Activated CD8-positive, alpha-beta memory T cell treated with anti-CD3 and anti-CD28 coated beads for 24 hours (primary cell): ENCODE results near the gene TOMM34.

Experiments used
- DNase-seq: peaks from one replicate; pipeline ENCODE4 v3.0.0-alpha.2; 2020

Gene TOMM34

GRCh38 chr20:44961870-44962267, 1.7 kb upstream of the TOMM34 start:
- no peak for DNase-seq

GRCh38 chr20:44961011-44961869, 1.0 kb upstream of the TOMM34 start:
- no peak for DNase-seq

DNA sequence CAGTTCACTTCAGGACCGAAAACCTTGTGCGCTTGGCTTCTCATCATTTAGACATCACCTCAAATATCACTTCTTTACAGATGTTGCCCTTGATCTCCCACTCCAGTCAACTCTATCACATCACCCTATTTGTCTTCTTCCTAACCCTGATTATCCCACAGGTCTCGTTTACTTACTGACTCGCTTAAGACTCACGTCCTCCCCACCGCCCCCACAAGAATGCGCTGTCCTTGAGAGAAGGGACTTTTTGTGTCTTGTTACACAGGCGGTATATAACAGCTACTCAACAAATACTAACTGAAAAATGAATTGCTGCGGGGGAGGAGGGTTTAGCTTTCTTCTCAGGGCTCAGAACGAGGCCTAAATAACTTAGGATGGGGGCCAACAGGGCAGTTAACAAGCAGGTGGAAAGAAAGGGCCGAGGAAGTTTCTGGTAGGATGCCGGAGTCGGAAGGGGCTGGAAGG, 527 bp downstream of the TOMM34 start:
- peak; percentile 80 for DNase-seq

GRCh38 chr20:44959082-44959637, 1.0 kb downstream of the TOMM34 start:
- no peak for DNase-seq

GRCh38 chr20:44958276-44958675, 1.9 kb downstream of the TOMM34 start:
- no peak for DNase-seq

DNA sequence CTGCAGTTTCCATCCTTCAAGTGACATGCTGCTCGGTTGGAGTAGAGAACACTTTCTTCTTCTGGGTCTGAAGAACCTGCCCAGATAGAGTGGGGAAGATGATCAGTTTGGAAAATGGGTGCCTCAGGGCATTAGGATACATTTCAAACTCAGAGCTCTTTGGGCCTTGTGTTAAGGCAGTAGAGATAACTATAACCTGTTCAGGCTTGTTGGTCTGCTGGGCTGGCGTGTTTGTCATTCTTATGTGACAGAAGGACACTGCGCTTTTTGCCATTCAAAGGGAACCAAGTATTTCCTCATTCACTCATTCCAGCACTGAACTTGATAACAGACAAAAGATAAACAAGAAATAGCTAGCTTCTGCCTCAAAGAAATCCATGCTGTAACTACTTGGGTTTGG, 3.8 kb downstream of the TOMM34 start:
- no peak for DNase-seq

DNA sequence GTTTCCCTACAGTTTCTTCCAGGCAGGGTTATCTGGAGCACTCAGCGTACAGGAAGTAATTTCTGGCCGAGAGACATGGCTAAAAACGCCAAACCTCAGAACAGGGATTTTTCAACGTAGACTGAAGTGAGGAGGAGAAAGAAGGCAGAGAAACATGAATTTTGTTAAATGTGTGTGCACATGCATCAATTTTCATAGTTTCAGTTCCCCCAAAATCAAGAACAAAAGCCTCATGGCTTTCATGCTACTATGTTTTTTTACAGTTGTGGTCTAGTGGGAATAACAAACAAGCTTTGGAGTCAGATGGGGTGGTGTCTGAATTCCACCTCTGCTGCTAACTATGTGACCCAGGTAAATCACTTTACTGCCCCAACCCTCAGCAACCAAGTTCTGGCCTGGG, 4.9 kb downstream of the TOMM34 start:
- no peak for DNase-seq

- no peak for DNase-seq
These were observed 6.0 kb downstream of the TOMM34 start for GRCh38 chr20:44954211-44954610.

DNA sequence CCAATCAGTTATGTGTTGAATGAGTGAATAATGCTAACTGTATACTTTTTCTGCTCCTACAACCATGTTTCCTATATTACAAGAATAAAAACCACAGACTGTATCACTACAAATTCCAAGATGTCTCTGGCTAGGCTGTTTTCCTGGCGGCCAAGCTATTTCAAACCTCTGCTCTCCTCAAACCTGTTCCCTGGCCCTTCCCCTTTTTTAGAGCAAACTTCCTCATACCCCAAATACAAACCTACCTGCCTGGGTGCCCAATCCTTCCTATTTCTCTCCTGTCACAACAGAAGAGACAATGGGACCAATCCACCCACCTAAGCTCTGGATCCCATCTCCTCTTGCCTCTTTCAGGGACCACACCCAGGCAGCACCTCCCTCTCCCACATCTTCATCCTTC, 7.5 kb downstream of the TOMM34 start:
- no peak for DNase-seq

GRCh38 chr20:44950368-44950767, 9.8 kb downstream of the TOMM34 start:
- no peak for DNase-seq

- no peak for DNase-seq
These were observed 11.7 kb downstream of the TOMM34 start for GRCh38 chr20:44948513-44948912.

GRCh38 chr20:44948107-44948506, 12.1 kb downstream of the TOMM34 start:
- no peak for DNase-seq

GRCh38 chr20:44946271-44946852, 13.8 kb downstream of the TOMM34 start:
- DNase-seq = no peak

DNA sequence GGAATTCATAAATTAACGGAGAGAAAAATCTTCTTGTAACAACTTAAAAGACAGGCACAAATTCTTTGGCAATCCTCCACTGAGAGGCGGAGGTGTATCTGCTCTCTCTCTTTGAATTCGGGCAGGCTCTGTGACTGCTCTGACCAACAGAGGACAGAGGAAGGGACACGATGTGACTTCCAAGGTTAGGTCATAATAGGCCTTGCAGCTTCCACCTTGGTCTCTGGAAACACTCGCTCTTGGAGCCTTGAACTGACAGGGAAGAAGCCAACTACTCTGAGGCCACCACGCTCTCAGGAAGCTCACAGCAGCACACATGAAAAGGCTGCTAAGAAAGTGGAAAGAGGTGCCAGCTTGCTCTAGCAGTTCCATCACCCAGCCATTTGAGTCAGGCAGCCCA, 14.9 kb downstream of the TOMM34 start:
- no peak for DNase-seq

DNA sequence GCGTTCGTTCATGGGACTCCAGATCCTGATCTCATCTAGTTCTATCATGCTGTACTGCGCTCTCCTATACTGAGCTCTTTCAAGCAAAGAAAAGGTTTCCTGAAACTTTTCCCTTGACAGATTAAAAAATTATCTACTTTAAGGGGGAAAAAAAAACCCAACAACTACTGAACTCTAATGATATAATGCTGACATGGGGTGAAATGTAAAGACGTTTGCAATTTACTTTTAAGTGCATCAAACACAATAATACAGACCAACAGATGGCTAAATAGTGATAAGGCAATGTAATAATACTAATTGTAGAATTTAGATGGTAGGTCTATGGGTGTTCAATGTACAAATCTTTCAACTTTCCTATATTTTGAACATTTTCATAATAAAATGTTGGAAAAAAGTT, 16.4 kb downstream of the TOMM34 start:
- DNase-seq = no peak

DNA sequence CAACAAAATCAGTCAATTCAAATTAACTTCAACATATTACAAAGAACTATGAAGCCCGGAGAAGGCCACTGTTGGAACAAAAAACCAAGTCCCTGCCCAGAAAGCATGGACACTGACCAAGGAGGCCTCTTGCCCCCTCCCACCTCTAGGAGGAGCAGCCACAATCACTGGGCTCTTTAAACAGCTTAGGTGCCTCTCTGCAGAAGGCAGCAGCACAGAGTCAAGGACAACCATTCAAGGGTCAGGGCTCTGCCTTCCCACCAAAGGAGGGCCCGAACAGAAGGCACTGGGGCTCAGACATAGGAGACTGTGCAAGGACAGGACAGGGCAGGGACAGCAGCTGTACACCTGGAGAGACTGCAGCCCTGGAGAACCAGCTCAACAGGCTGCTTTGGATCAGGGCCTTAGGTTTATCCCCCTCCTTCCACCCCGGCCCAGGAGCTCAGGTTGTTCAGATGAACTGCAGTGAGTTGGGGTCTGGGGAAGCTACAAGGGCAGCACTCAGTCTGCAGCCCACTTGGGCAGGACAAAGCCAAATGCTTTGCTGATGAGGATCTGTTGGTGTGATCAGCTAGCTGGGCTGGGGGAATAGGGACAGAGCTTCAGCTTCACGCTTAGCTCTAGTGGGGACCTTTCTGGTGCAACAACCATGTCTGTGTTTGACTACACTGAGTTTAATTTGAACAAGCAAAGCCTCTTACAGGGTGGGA, 17.8 kb downstream of the TOMM34 start:
- no peak for DNase-seq

DNA sequence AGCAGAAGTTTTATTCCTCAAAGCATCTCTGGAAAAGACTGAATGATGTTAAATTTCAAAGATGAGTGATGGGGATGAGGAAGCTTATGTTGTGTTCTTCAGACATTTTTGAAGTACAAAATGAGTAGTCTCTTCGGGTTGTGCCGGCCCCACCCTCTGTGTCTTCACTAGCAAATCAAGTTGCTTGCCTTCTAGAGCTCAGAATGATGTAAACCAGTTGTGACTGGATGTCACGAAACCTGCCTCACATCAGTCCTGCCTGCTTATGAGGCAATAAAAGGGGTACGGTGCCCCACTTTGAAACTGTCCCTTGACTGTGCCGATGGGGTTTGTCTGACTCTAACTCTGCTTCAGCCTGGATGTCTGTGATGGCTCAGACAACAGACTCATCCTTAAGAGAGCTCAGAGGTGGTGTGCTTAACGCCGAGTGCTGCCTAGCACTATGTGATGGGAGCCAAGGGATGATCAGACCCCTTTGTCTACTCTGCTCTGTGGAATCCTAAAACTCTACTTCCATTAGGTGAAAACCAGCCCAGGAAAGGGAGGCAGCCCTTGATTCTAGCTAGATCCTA, 19.0 kb downstream of the TOMM34 start:
- no peak for DNase-seq

DNA sequence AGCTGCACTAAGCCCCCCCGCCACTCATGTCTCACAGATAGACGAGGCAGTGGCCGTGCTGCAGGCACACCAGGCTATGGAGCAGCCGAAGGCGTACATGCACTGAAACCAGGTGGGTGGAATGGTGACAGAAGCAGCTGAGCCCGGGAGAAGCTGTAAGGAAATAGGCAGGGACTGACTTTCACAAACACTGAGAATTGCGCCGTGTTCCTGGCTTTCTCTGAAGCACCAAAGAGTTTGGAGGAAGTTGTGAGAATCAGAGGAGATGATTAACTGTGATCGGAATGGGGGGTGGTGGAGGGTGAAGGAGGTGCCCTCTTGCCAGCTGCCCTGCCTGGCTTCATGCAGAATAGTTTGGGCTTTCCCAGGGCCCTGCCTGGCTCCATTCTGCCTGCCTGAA, 21.6 kb downstream of the TOMM34 start:
- no peak for DNase-seq

DNA sequence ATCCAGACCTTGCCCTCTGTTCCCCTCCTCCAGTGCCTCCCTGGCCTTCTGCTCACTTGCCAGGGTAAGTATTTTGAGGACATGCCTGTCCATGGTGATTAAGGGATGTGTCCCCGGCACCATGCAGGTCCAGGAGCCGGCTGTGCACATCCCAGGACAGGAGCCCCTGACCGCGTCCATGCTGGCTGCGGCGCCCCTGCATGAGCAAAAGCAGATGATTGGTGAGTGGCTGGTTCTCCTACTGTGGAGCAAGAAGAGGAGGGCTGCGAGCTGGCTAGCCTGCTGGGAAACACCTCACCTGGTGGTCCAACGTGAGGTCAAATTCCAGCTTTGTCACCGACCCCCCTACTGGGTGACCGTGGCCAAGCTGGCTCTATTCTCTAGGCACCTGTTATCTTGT, 23.7 kb downstream of the TOMM34 start:
- no peak for DNase-seq

GRCh38 chr20:44932916-44933315, 27.3 kb downstream of the TOMM34 start:
- no peak for DNase-seq

GRCh38 chr20:44931911-44932310, 28.3 kb downstream of the TOMM34 start:
- no peak for DNase-seq

DNA sequence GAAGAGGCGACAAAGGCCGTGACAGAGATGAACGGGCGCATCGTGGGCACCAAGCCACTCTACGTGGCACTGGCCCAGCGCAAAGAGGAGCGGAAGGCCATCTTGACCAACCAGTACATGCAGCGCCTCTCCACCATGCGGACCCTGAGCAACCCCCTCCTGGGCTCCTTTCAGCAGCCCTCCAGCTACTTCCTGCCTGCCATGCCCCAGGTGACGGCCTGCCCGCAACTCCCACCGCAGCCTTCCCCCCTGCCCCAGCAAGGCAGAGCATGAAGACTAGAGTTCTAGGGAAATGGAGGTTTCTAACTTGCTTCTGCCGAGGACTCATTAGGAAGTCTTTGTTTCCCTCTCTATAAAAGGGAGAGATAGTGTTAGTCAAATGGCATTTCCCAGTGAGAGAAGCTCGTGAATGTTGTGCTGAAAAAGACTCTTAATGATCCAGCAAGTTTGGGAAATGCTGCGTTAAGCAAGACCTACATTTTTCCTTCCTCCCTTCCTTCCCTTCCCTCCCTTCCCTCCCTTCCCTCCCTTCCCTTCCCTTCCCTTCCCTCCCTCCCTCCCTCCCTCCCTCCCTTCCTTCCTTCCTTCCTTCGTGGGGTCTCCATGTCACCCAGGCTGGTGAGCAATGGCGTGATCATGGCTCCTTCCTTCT, 29.6 kb downstream of the TOMM34 start:
- no peak for DNase-seq

GRCh38 chr20:44928595-44928994, 31.6 kb downstream of the TOMM34 start:
- DNase-seq = no peak
